ENCODE data around the gene AKAP13.

GRCh38 chr15:85340321-85340665 lies 40.1 kb upstream of the AKAP13 start:
- TF ChIP-seq CTCF (IDR thresholded peaks at IDR 0.05): no peak
- no peak for TF ChIP-seq ZFX (IDR thresholded peaks at IDR 0.05; ENCODE audit: borderline replicate concordance)

All from 22Rv1 (cell line).